K562 (cell line): ENCODE results near the gene ERICH6. TPM values are rescaled to one million over a fixed set of nuclear protein-coding genes. Genes with fewer than 3 reads are reported as not detected.

ENCODE experiments used
- ATAC-seq: fragments of 200-7000 bp; cut with Tn5 transposase; 3 replicates; pipeline ENCODE4 v1.9.1; 2020; ENCODE audit warnings: moderate library complexity
- BruUV-seq: library from RNA; stranded (reverse); fragments of 400-500 nt; replicated peaks from 2 replicates; lab custom pipeline; 2021; lab: Mats Ljungman, UMichigan
- CTCF ChIA-PET: fragments of 300-600 bp; formaldehyde crosslinking; extraction: SDS; loops from one replicate; lab custom pipeline; 2021; ENCODE audit warnings: low intra/inter-chr PET ratio; lab: Yijun Ruan, JAX
- POLR2A ChIA-PET: fragments of 300-600, 350-650 bp; sonication (Branson Sonifier 250); formaldehyde crosslinking; extraction: SDS; loops from one replicate; lab custom pipeline; 2021; ENCODE audit warnings: antibody characterized with exemption, inconsistent platforms; lab: Yijun Ruan, JAX
- DNase-seq, 4 experiments: peaks; one replicate each; pipeline versions ENCODE4 v3.0.0 to v3.0.0-alpha.2; 2011 to 2018; ENCODE audit warnings: low spot score in 3 of 4, mixed read lengths in 3 of 4; ENCODE audit errors: extremely low read depth in 1 of 4
- FAIRE-seq: peaks from 2 replicates; lab custom pipeline; 2011; peaks lifted over from hg19 to GRCh38; lab: Jason Lieb, UNC
- H2AFZ ChIP-seq: 2 replicates; pipeline ENCODE4 v1.6.0; 2011; ENCODE audit warnings: low read depth, low read length, control low read depth, inconsistent platforms
- H3K27ac ChIP-seq: fragments of 200-600 bp; 3 replicates; pipeline ENCODE4 v1.8.0; 2011; ENCODE audit warnings: low read depth, mild to moderate bottlenecking, control low read depth, inconsistent platforms, low read length, moderate library complexity, mixed read lengths; ENCODE audit errors: extremely low read depth
- H3K27me3 ChIP-seq, 2 experiments: fragments of 300-600 bp in 1 of 2; 2 replicates in 1 of 2; 3 replicates in 1 of 2; pipeline versions ENCODE4 v1.6.0 to v1.8.0; 2011; ENCODE audit warnings: inconsistent platforms in 2 of 2, low read length in 2 of 2, mild to moderate bottlenecking in 1 of 2, mixed read lengths in 1 of 2, moderate library complexity in 1 of 2; ENCODE audit not compliant: control insufficient read depth in 2 of 2, insufficient read depth in 2 of 2
- H3K36me3 ChIP-seq: fragments of 300-600 bp; 3 replicates; pipeline ENCODE4 v1.8.0; 2011; ENCODE audit warnings: mild to moderate bottlenecking, low read length, inconsistent platforms; ENCODE audit not compliant: control insufficient read depth, insufficient read depth
- H3K4me1 ChIP-seq, 2 experiments: fragments of 200-600 bp in 1 of 2; replicated peaks in 1 of 2; 2 replicates in 1 of 2; 3 replicates in 1 of 2; pipeline versions ENCODE4 v1.5.1 to v1.8.0; 2011; ENCODE audit warnings: inconsistent platforms in 2 of 2, low read length in 2 of 2, mild to moderate bottlenecking in 1 of 2, mixed read lengths in 1 of 2, moderate library complexity in 1 of 2; ENCODE audit not compliant: control insufficient read depth in 2 of 2, insufficient read depth in 2 of 2
- H3K4me2 ChIP-seq: 2 replicates; pipeline ENCODE4 v1.6.1; 2011; ENCODE audit warnings: low read length, control low read depth, inconsistent platforms, mixed read lengths; ENCODE audit not compliant: insufficient read depth
- H3K4me3 ChIP-seq: fragments of 200-600 bp; sonication (generic), shearing (Covaris generic); 2 replicates; pipeline ENCODE4 v1.5.1; 2016; ENCODE audit warnings: control low read depth, inconsistent platforms
- H3K79me2 ChIP-seq: fragments of 200-600 bp; 3 replicates; pipeline ENCODE4 v1.8.0; 2011; ENCODE audit warnings: low read length, inconsistent platforms; ENCODE audit not compliant: control insufficient read depth, insufficient read depth
- H3K9ac ChIP-seq, 2 experiments: 2 replicates each; pipeline versions ENCODE4 v1.6.0 to v1.6.1; 2011; ENCODE audit warnings: low read depth in 2 of 2, low read length in 2 of 2, control low read depth in 1 of 2, inconsistent platforms in 1 of 2, mild to moderate bottlenecking in 1 of 2, mixed read lengths in 1 of 2; ENCODE audit not compliant: insufficient read depth in 1 of 2
- H3K9me1 ChIP-seq: one replicate; pipeline ENCODE4 v1.6.0; 2011; ENCODE audit warnings: inconsistent platforms, mild to moderate bottlenecking, low read length, moderate library complexity; ENCODE audit not compliant: control insufficient read depth, insufficient read depth
- H3K9me3 ChIP-seq: replicated peaks from 2 replicates; pipeline ENCODE4 v1.5.1; 2011; ENCODE audit warnings: low read depth, low read length, inconsistent platforms; ENCODE audit not compliant: control insufficient read depth, insufficient read depth
- H4K20me1 ChIP-seq: replicated peaks from 2 replicates; pipeline ENCODE4 v1.6.1; 2011; ENCODE audit warnings: low read length, inconsistent platforms, mixed read lengths; ENCODE audit not compliant: control insufficient read depth, insufficient read depth
- HMBOX1 ChIP-seq: sonication (generic); IDR thresholded peaks from 2 replicates; pipeline ENCODE4 v1.6.1; 2016
- NFIC ChIP-seq: fragments of 450-650 bp; IDR thresholded peaks from 2 replicates; pipeline ENCODE4 v1.6.1; 2017; ENCODE audit warnings: mild to moderate bottlenecking, inconsistent platforms
- RBM25 ChIP-seq: fragments of 200-400 bp; formaldehyde crosslinking; IDR thresholded peaks from 2 replicates; pipeline ENCODE4 v1.6.1; 2018; ENCODE audit warnings: low read length, low read depth, moderate library complexity; ENCODE audit not compliant: severe bottlenecking
- ZKSCAN3 ChIP-seq: fragments of 250-450 bp; sonication (Bioruptor Pico); IDR thresholded peaks from 2 replicates; pipeline ENCODE4 v1.4.0; 2020
- WGBS: fragments of 100-300 bp; shearing (Covaris generic); methylation state at CpG from one replicate; pipeline ENCODE4 v1.1.6; 2016; ENCODE audit warnings: low coverage, mixed read lengths; ENCODE audit not compliant: insufficient coverage; ENCODE audit errors: missing lambda C conversion rate; 5-methylcytosine and 5-hydroxymethylcytosine counted together
- in situ Hi-C: fragments of 300-500 bp; cut with MboI; formaldehyde crosslinking; loops from 4 replicates; pipeline ENCODE4 v1.15.0; 2018; ENCODE audit warnings: inconsistent platforms, mixed read lengths
- intact Hi-C: fragments of 100-400 bp; cut with micrococcal nuclease; formaldehyde crosslinking; loops from 2 replicates; pipeline ENCODE4 v1.14.2; 2022
- polyA plus RNA-seq, 8 experiments: library from polyadenylated mRNA; depleted of rRNA in 4 of 8; stranded (reverse) in 5 of 8; unstranded in 3 of 8; fragments of >200 nt; fragmentation: Nextera tagmentation in 2 of 8; fragmentation: Illumina TruSeq in 1 of 8; extraction: Ambion mirVana in 2 of 8; extraction: Trizol in 1 of 8; gene quantifications; 2 replicates each; pipeline versions ENCODE4 v1.2.1 to v1.2.3, GENCODE V29; 2011 to 2014; ENCODE audit warnings: inconsistent platforms in 1 of 8, missing spikeins in 1 of 8
- total RNA-seq, 7 experiments: library from RNA; depleted of rRNA in 6 of 7; stranded (reverse); fragments of >200 nt in 6 of 7; fragmentation: Illumina TruSeq in 2 of 7; extraction: Trizol in 2 of 7; gene quantifications; 2 replicates each; pipeline versions ENCODE4 v1.2.1 to v1.2.3, GENCODE V29; 2011 to 2021; ENCODE audit warnings: low replicate concordance in 1 of 7

The ERICH6 gene
- total and polyA plus RNA-seq, 9 of the 15 experiments (the other 6 are each of a cell fraction or from before 2014, with no cell fraction given), result not detected

DNA sequence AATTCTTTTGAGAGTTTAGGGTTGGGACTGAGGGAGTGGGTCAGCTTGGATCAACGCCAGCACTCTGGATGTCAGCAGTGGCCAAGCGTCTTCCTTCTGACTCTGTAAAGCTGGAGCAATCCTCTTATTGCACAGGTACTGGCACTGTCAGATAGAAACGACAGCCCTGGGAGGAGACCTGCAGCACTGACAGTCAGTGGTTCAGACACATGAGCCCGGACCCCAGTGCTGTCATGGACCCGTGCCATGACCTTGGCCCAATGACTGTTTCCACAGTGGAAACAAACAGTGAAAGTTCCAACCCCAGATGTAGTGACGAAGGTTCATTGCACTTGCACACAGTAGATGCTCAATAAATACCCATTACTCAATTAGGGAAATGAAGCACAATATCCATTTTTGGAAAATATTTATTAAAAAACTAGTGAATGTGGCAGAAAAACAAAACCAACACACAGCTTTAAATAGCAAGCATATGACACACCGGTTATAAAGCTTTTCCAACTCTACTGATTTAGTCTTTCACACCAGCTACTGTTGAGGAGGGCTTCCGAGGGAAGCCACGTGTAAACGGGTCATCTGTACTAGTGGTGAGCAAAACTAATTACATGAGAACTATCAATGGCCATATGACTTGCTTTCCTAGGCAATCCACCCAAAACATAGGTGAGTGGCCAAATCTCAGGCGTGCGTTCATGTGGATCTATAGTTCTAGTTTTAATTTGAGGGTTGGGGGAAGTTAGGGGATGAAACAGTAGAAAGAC, 37.2 kb upstream of the ERICH6 start:
- ATAC-seq (no peak; the same call in 2 of the 3 replicates), FAIRE-seq (no peak)

More for the DNA sequence above, 37.2 kb upstream of the ERICH6 start:
- in situ Hi-C loops, result no loop called here
- no TSS peak for BruUV-seq
- H4K20me1 ChIP-seq, result no peaks in the 10 kb centered on the region; the same call in 1 of the 2 replicates
- H3K4me2 ChIP-seq, result no peak overlapping the region
- no peaks in the 10 kb centered on the region for H3K9me1 ChIP-seq
- peak; percentile 61; the same call in 1 of the 2 replicates for TF ChIP-seq HMBOX1
- peak; percentile 70 for TF ChIP-seq NFIC
- TF ChIP-seq ZKSCAN3 (CRISPR knock-in tag), result no peak
- TF ChIP-seq RBM25, result peak; percentile 17
- TF ChIP-seq, all 486 proteins: peak for 3
- intact Hi-C loops, result no loop called here
- Histone ChIP-seq H3K27me3 (no peaks in the 10 kb centered on the region), H3K9me3 (no peaks in the 10 kb centered on the region), H3K27ac (no peak overlapping the region), H3K4me1 (peaks cover 19 to 54% of the 10 kb centered on the region in 2 experiments), H3K4me3 (no peak overlapping the region), H3K9ac (no peak overlapping the region), H2AFZ (no peak overlapping the region), H3K79me2 (peaks cover 48% of the 10 kb centered on the region), H3K36me3 (peaks cover 25% of the 10 kb centered on the region)
- CTCF ChIA-PET, result interaction anchor here (0.6 kb wide), 1 partner anchor 214 kb away, joined by 3 read pairs; no protein-coding TSS in a partner anchor
- no peak for DNase-seq
- 66% methylated on average over 12 of the region's 12 CpGs for WGBS
- POLR2A ChIA-PET, result interaction anchor here (0.8 to 0.9 kb wide), 2 partner anchors 14 to 16 kb away, joined by 3 to 4 read pairs; no protein-coding TSS in a partner anchor
